ENCODE measurements around the gene MVD.

Gene MVD

GRCh38 chr16:88616320-88616719, 46.6 kb downstream of the MVD start:
- no peak overlapping the region for H3K4me2 ChIP-seq (ENCODE audit: low read length)
- H3K9me3 ChIP-seq (ENCODE audit: low read length) = no peaks in the 10 kb centered on the region
- no peaks in the 10 kb centered on the region for H3F3A ChIP-seq (ENCODE audit: insufficient read depth, low read length)
- no peaks in the 10 kb centered on the region for H3K9me2 ChIP-seq (ENCODE audit: low read depth, low read length)
- H3K9ac ChIP-seq (ENCODE audit: low read length) = no peak overlapping the region
- no peaks in the 10 kb centered on the region for H4K20me1 ChIP-seq (ENCODE audit: insufficient read depth, low read length)
- no peaks in the 10 kb centered on the region for H3K4me1 ChIP-seq (ENCODE audit: insufficient read depth, low read length, severe bottlenecking)
- H3K27ac ChIP-seq (ENCODE audit: low read depth, low read length, poor library complexity, severe bottlenecking) = no peak overlapping the region
- peaks cover 44% of the 10 kb centered on the region for H3K36me3 ChIP-seq (ENCODE audit: insufficient read depth, low read length)
- TF ChIP-seq EZH2 (IDR thresholded peaks at IDR 0.05; ENCODE audit: borderline replicate concordance, low read length) (no peak), CTCF (IDR thresholded peaks at IDR 0.05; ENCODE audit: low read length) (no peak)
- H2AFZ ChIP-seq (ENCODE audit: low read length) = no peak overlapping the region
- no peaks in the 10 kb centered on the region for H3K27me3 ChIP-seq (ENCODE audit: insufficient read depth, low read length)
- no peak overlapping the region for H3K4me3 ChIP-seq (ENCODE audit: low read depth, low read length, poor library complexity, severe bottlenecking)
- no peaks in the 10 kb centered on the region for H3K79me2 ChIP-seq (ENCODE audit: insufficient read depth, low read length)

DNA sequence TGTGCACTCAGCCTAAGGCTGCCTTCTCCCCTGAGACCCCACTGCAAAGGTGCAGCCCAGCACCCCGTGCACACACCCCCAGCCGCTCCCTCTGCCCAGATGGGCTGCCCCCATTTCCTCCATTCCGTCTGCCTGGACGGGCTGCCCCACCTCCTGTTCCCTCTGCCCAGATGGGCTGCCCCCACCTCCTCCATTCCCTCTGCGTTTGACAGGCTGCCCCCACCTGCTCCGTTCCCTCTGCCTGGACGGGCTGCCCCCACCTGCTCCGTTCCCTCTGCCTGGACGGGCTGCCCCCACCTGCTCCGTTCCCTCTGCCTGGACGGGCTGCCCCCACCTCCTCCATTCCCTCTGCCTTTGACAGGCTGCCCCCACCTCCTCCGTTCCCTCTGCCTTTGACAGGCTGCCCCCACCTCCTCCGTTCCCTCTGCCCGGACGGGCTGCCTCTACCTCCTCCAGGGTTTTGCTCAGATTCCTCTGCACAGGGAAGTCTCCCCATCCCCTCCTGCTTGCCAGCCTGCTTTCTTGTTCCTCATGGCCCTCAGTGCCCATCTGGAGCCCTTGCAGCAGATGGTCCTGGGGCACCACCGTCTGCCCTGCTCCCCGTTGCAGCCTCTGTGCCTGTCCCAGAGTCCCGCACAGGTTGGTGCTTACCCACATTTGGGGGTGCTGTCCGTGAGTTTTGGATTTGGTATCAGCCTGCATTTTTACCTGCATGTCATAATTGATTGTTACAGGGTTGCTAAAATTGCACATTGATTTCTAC, 47.9 kb downstream of the MVD start:
- H3K9me3 ChIP-seq (ENCODE audit: low read length) = no peaks in the 10 kb centered on the region
- no peaks in the 10 kb centered on the region for H3K79me2 ChIP-seq (ENCODE audit: insufficient read depth, low read length)
- H4K20me1 ChIP-seq (ENCODE audit: insufficient read depth, low read length) = no peaks in the 10 kb centered on the region
- no peaks in the 10 kb centered on the region for H3K27me3 ChIP-seq (ENCODE audit: insufficient read depth, low read length)
- peaks cover 54% of the 10 kb centered on the region for H3K36me3 ChIP-seq (ENCODE audit: insufficient read depth, low read length)
- no peaks in the 10 kb centered on the region for H3F3A ChIP-seq (ENCODE audit: insufficient read depth, low read length)
- H3K27ac ChIP-seq (ENCODE audit: low read depth, low read length, poor library complexity, severe bottlenecking) = no peak overlapping the region
- TF ChIP-seq EZH2 (IDR thresholded peaks at IDR 0.05; ENCODE audit: borderline replicate concordance, low read length) = no peak
- no peak for TF ChIP-seq CTCF (IDR thresholded peaks at IDR 0.05; ENCODE audit: low read length)
- no peak overlapping the region for H3K4me2 ChIP-seq (ENCODE audit: low read length)
- no peak overlapping the region for H3K4me3 ChIP-seq (ENCODE audit: low read depth, low read length, poor library complexity, severe bottlenecking)
- H2AFZ ChIP-seq (ENCODE audit: low read length) = no peak overlapping the region
- H3K9ac ChIP-seq (ENCODE audit: low read length) = no peak overlapping the region
- no peaks in the 10 kb centered on the region for H3K9me2 ChIP-seq (ENCODE audit: low read depth, low read length)
- H3K4me1 ChIP-seq (ENCODE audit: insufficient read depth, low read length, severe bottlenecking) = no peaks in the 10 kb centered on the region

DNA sequence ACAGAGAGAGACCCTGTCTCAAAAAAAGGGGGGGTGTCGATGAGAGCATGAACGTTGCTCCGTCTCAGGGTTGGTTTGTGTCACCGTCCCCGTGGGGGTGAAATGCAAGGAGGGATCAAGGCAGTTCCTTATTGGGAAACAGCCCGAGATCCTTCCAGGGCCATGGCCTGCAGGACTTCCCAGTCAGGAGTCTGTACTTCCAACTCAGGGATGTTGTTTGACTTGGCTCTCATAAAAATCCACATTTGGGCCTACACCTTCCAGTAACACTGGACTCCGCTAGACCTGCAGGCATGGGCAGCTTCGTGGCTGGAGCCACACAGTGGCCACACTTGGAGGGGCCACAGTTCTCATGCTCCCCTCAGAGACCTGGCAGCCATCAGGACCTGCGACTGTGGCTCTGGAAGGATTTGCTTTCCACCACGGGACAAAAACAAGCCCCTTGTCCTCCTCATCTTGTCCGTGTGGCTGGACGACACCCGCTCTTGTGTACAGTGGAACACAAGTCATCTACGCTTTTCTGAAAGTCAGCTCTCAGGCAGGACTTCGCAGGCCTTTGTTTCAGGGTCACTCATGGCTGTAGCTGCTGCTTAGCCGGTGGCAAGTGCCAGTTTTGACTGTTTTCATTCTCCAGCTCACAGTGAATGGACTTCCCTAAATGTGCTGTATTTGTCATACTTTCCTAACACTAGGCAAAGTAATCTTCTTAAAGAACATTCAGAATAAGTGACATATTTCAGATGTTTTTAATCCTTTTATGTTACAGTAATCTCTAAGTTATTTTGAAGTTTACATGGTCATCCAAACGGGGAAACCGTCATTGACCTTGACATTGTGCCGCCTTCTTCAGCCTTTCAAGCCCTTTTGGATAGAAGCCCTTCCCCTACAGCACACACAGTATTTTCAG, 48.7 kb downstream of the MVD start:
- H3K4me3 ChIP-seq (ENCODE audit: low read depth, low read length, poor library complexity, severe bottlenecking) = no peak overlapping the region

More for the DNA sequence above, 48.7 kb downstream of the MVD start:
- Histone ChIP-seq H3K27me3 (ENCODE audit: insufficient read depth, low read length) (no peaks in the 10 kb centered on the region), H3K79me2 (ENCODE audit: insufficient read depth, low read length) (no peaks in the 10 kb centered on the region), H3K4me2 (ENCODE audit: low read length) (no peak overlapping the region), H3K27ac (ENCODE audit: low read depth, low read length, poor library complexity, severe bottlenecking) (no peak overlapping the region), H2AFZ (ENCODE audit: low read length) (no peak overlapping the region), H3K9ac (ENCODE audit: low read length) (no peak overlapping the region), H3K36me3 (ENCODE audit: insufficient read depth, low read length) (peaks cover 52% of the 10 kb centered on the region), H3K9me3 (ENCODE audit: low read length) (no peaks in the 10 kb centered on the region), H3K4me1 (ENCODE audit: insufficient read depth, low read length, severe bottlenecking) (no peaks in the 10 kb centered on the region), H3F3A (ENCODE audit: insufficient read depth, low read length) (no peaks in the 10 kb centered on the region), H4K20me1 (ENCODE audit: insufficient read depth, low read length) (no peaks in the 10 kb centered on the region), H3K9me2 (ENCODE audit: low read depth, low read length) (no peaks in the 10 kb centered on the region)
- TF ChIP-seq CTCF (IDR thresholded peaks at IDR 0.05; ENCODE audit: low read length) (no peak), EZH2 (IDR thresholded peaks at IDR 0.05; ENCODE audit: borderline replicate concordance, low read length) (no peak)

Measured in OCI-LY1 (cell line).